AG09309 (cell line): ENCODE measurements around the gene TET3.
"Not testable (repeated sequence)": the region's sequence is repeated elsewhere in the genome, so short reads cannot be mapped to it uniquely, and the experiment has no call there.

ENCODE experiments used
- DNase-seq: peaks from one replicate; pipeline ENCODE4 v3.0.0-alpha.2; 2010; ENCODE audit warnings: low read depth
- H3K4me3 ChIP-seq: 2 replicates; pipeline ENCODE4 v1.5.1; 2011; ENCODE audit warnings: mild to moderate bottlenecking, low read depth, low read length, moderate library complexity; ENCODE audit not compliant: control insufficient read depth
- TF ChIP-seq, protein P1 (sequence below): IDR thresholded peaks from 2 replicates; pipeline ENCODE4 v1.5.1; 2011; ENCODE audit warnings: mild to moderate bottlenecking, low read depth, low read length, inconsistent platforms; ENCODE audit not compliant: insufficient read depth, control insufficient read depth; ENCODE audit errors: missing control alignments

TET3 gene

GRCh38 chr2:73984203-73984921, at the start of gene TET3:
Gene TET3 (plus strand): TSS chr2:73984910. CDS start chr2:73986404, 1,494 bp downstream.
- DNase-seq, result no peak
- peak within 1 kb of the TSS; percentile 66 for H3K4me3 ChIP-seq
- TF ChIP-seq, protein P1, sequence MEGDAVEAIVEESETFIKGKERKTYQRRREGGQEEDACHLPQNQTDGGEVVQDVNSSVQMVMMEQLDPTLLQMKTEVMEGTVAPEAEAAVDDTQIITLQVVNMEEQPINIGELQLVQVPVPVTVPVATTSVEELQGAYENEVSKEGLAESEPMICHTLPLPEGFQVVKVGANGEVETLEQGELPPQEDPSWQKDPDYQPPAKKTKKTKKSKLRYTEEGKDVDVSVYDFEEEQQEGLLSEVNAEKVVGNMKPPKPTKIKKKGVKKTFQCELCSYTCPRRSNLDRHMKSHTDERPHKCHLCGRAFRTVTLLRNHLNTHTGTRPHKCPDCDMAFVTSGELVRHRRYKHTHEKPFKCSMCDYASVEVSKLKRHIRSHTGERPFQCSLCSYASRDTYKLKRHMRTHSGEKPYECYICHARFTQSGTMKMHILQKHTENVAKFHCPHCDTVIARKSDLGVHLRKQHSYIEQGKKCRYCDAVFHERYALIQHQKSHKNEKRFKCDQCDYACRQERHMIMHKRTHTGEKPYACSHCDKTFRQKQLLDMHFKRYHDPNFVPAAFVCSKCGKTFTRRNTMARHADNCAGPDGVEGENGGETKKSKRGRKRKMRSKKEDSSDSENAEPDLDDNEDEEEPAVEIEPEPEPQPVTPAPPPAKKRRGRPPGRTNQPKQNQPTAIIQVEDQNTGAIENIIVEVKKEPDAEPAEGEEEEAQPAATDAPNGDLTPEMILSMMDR, result no peak

GRCh38 chr2:73935641-73936040, 49.1 kb upstream of the TET3 start:
- DNase-seq, result no peak
- TF ChIP-seq, protein P1, result no peak
- no peak overlapping the region for H3K4me3 ChIP-seq

DNA sequence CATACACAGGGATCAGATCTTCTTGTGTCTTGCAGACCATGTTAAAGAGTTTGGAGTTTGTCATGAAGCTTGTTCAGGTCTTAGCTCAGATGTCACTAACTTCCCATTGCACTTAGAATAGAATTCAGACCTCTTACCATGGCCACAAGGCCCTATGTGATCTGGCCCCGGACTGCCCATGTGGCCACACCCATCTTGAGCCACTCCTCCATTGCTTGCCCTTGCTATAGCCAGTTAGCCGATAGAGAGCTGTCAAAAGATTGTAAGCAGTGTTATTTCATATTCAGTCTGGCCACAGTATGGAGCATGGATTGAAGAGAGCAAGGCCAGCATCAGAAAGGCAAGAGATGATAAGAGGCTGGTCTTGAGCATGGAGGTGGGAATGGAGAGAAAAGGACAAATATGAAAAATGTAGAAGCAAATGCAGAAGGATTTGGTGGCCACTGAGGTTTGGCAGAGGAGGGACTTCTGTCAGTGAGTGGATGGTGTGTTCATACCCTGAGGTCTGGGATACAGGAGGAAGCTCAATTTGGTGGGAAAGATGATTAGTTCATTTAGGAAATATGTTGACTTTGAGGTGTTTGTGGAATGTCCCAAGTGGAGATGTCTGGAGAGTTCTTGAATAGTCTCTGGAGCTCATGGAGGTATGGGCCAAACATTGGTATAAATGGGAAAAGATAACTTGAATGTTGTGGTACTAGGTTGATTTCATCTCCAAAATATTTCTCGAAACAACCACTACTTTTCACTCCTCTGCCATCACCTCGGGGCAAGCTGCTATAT, 47.4 kb upstream of the TET3 start:
- H3K4me3 ChIP-seq, result no peak overlapping the region
- TF ChIP-seq, protein P1, result no peak
- no peak for DNase-seq

DNA sequence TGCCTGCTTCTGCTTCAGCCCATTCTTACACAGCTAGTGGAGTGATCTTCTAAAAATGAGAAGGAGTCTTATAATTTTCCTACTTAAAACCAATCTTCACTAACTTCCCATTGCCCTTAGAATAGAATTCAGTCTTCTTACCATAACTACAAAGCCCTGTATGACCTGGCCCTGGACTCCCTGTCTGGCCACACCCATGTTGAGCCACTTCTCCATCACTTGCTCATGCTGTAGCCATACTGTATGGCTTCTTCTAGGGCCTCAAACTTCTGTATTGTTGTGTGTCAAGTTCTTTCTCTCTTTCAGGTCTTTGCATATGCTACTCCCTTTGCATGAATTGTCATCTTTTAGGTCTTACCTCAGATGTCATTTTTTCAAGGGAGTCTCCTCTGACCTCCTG, 46.8 kb upstream of the TET3 start:
- TF ChIP-seq, protein P1, result no peak
- H3K4me3 ChIP-seq, result no peak overlapping the region
- no peak for DNase-seq

DNA sequence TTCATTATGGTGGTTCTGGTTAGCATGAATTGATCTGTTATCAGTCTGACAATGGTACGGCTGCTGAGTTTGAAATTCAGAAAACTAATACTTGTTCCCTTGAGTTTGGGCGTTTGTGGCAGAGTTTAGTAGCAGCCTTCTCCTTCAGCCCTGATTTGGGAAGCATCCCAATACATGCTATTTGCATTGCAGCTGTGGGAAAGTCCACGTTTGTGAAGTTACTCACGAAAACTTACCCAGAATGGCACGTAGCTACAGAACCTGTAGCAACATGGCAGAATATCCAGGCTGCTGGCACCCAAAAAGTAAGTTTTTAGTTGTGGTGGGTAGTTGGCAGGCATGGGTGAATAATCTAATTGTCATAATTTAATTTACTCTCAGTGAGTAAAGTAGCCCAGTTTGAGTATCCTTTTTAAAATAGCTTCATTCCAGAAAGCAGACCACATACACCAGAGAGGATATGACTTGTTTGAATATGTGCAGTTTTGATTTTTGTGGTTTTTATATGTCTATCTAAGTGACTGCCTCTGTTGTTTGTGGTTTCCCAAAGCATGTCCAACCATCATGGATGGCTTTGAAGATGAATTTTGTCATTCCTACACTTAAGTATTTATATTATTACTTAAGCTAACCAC, 45.9 kb upstream of the TET3 start:
- TF ChIP-seq, protein P1, result no peak
- no peak overlapping the region for H3K4me3 ChIP-seq
- peak; percentile 49 for DNase-seq

GRCh38 chr2:73939419-73939818, 45.3 kb upstream of the TET3 start:
- DNase-seq, result peak; percentile 20
- TF ChIP-seq, protein P1, result peak; percentile 23
- H3K4me3 ChIP-seq, result no peak overlapping the region

DNA sequence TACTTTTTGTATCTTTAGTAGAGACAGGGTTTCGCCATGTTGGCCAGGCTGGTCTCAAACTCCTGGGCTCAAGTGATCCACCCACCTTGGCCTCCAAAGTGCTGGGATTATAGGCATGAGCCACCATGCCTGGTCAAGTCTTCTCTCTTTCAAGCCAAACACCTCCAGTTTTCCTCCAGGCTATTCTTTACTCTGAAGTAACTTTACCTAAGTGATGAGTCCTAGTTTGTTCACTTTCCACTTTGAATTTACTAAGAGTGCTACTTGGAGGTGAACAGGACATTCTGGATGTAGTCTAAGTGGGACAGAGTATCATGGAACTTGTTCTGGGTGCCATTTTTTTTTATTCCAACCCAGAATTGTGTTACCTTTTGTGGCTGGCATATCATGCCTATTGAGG, 44.6 kb upstream of the TET3 start:
- H3K4me3 ChIP-seq, DNase-seq: not testable (repeated sequence)
